Stomach (tissue), 4 donors: ENCODE results near the gene SAMD5.

Experiments
- EP300 ChIP-seq: sonication (generic); formaldehyde crosslinking; IDR thresholded peaks from one replicate; pipeline ENCODE4 v1.6.1; 2017; ENCODE audit warnings: antibody characterized with exemption
- POLR2A ChIP-seq, 4 donors: fragments of 450-650 bp; IDR thresholded peaks; one replicate each; pipeline ENCODE4 v1.6.1; 2016; ENCODE audit warnings: antibody characterized with exemption in 4 of 4, control low read depth in 2 of 4, mild to moderate bottlenecking in 1 of 4, moderate library complexity in 1 of 4
- POLR2AphosphoS5 ChIP-seq, 3 donors: sonication (generic); formaldehyde crosslinking; IDR thresholded peaks; one replicate each; pipeline ENCODE4 v1.6.1; 2016; ENCODE audit warnings: antibody characterized with exemption in 3 of 3
- TF ChIP-seq, protein P1 (sequence below), 7 experiments: fragments of 450-650 bp in 4 of 7; fragments of 200-600 bp in 3 of 7; sonication (generic) in 3 of 7; IDR thresholded peaks; one replicate each; pipeline ENCODE4 v1.5.1; 2016 to 2019; ENCODE audit warnings: antibody characterized with exemption in 7 of 7, control low read depth in 2 of 7, mild to moderate bottlenecking in 1 of 7

- TF ChIP-seq, protein P1, sequence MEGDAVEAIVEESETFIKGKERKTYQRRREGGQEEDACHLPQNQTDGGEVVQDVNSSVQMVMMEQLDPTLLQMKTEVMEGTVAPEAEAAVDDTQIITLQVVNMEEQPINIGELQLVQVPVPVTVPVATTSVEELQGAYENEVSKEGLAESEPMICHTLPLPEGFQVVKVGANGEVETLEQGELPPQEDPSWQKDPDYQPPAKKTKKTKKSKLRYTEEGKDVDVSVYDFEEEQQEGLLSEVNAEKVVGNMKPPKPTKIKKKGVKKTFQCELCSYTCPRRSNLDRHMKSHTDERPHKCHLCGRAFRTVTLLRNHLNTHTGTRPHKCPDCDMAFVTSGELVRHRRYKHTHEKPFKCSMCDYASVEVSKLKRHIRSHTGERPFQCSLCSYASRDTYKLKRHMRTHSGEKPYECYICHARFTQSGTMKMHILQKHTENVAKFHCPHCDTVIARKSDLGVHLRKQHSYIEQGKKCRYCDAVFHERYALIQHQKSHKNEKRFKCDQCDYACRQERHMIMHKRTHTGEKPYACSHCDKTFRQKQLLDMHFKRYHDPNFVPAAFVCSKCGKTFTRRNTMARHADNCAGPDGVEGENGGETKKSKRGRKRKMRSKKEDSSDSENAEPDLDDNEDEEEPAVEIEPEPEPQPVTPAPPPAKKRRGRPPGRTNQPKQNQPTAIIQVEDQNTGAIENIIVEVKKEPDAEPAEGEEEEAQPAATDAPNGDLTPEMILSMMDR (IDR thresholded peaks at IDR 0.05), result no peak
- TF ChIP-seq POLR2A (IDR thresholded peaks at IDR 0.05) (no peak), POLR2AphosphoS5 (IDR thresholded peaks at IDR 0.05) (no peak), EP300 (no peak)
Observed at GRCh38 chr6:147486683-147487082, 21.8 kb upstream of the SAMD5 start.
